ENCODE data around the gene HMOX1. TPM values are rescaled to one million over a fixed set of nuclear protein-coding genes. Genes with fewer than 3 reads are reported as not detected.

The HMOX1 gene
- total RNA-seq, 1 donor from 2014 or later, result 4.3 TPM

GRCh38 chr22:35424081-35424480 is 43.2 kb downstream of the HMOX1 start:
- Mint-ChIP-seq H3K36me3 (ENCODE audit: insufficient read depth) (peaks cover 12% of the 10 kb centered on the region), H3K27ac (peak overlapping the region; percentile 41), H3K27me3 (no peaks in the 10 kb centered on the region), H3K4me1 (ENCODE audit: low read depth) (peaks cover 3% of the 10 kb centered on the region), H3K9me3 (ENCODE audit: low read depth) (no peaks in the 10 kb centered on the region), H3K4me3 (ENCODE audit: low read depth) (no peak overlapping the region)
- TF ChIP-seq, protein P1, sequence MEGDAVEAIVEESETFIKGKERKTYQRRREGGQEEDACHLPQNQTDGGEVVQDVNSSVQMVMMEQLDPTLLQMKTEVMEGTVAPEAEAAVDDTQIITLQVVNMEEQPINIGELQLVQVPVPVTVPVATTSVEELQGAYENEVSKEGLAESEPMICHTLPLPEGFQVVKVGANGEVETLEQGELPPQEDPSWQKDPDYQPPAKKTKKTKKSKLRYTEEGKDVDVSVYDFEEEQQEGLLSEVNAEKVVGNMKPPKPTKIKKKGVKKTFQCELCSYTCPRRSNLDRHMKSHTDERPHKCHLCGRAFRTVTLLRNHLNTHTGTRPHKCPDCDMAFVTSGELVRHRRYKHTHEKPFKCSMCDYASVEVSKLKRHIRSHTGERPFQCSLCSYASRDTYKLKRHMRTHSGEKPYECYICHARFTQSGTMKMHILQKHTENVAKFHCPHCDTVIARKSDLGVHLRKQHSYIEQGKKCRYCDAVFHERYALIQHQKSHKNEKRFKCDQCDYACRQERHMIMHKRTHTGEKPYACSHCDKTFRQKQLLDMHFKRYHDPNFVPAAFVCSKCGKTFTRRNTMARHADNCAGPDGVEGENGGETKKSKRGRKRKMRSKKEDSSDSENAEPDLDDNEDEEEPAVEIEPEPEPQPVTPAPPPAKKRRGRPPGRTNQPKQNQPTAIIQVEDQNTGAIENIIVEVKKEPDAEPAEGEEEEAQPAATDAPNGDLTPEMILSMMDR (IDR thresholded peaks at IDR 0.05; ENCODE audit: unreplicated experiment), result no peak
- DNase-seq (ENCODE audit: low spot score, unreplicated experiment), result no peak

DNA sequence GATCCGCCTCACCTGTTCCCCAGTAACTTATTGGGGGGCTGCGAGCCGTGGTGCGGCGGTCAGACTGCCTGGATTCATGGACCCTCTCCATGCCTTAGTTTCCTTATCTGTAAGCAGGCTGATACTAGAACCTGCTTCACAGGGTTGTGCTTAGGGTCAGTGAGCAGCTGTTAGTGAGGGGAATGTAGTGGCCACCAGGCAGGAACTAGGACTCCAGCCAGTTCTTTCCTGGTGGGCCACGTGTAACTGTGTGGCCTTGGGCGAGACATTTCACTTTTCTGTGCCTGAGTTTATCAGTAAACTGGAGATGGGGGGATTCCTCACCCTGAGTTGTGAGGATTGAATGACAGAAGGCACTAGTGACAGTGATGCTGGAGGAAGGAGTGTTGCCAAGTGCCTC is 43.9 kb downstream of the HMOX1 start:
- Mint-ChIP-seq H3K27ac (peak overlapping the region; percentile 11), H3K27me3 (no peaks in the 10 kb centered on the region), H3K4me3 (ENCODE audit: low read depth) (no peak overlapping the region), H3K36me3 (ENCODE audit: insufficient read depth) (peaks cover 12% of the 10 kb centered on the region), H3K4me1 (ENCODE audit: low read depth) (peaks cover 3% of the 10 kb centered on the region), H3K9me3 (ENCODE audit: low read depth) (no peaks in the 10 kb centered on the region)
- no peak for DNase-seq (ENCODE audit: low spot score, unreplicated experiment)
- TF ChIP-seq, protein P1 (IDR thresholded peaks at IDR 0.05; ENCODE audit: unreplicated experiment), result no peak

- H3K9me3 Mint-ChIP-seq (ENCODE audit: low read depth), result no peaks in the 10 kb centered on the region
- H3K4me3 Mint-ChIP-seq (ENCODE audit: low read depth), result no peak overlapping the region
- no peak for DNase-seq (ENCODE audit: low spot score, unreplicated experiment)
- TF ChIP-seq, protein P1 (IDR thresholded peaks at IDR 0.05; ENCODE audit: unreplicated experiment), result no peak
- peak overlapping the region; percentile 65 for H3K27ac Mint-ChIP-seq
- H3K4me1 Mint-ChIP-seq (ENCODE audit: low read depth), result peaks cover 3% of the 10 kb centered on the region
- H3K36me3 Mint-ChIP-seq (ENCODE audit: insufficient read depth), result peaks cover 12% of the 10 kb centered on the region
- H3K27me3 Mint-ChIP-seq, result no peaks in the 10 kb centered on the region
Observed at GRCh38 chr22:35425546-35425945, 44.6 kb downstream of the HMOX1 start.

DNA sequence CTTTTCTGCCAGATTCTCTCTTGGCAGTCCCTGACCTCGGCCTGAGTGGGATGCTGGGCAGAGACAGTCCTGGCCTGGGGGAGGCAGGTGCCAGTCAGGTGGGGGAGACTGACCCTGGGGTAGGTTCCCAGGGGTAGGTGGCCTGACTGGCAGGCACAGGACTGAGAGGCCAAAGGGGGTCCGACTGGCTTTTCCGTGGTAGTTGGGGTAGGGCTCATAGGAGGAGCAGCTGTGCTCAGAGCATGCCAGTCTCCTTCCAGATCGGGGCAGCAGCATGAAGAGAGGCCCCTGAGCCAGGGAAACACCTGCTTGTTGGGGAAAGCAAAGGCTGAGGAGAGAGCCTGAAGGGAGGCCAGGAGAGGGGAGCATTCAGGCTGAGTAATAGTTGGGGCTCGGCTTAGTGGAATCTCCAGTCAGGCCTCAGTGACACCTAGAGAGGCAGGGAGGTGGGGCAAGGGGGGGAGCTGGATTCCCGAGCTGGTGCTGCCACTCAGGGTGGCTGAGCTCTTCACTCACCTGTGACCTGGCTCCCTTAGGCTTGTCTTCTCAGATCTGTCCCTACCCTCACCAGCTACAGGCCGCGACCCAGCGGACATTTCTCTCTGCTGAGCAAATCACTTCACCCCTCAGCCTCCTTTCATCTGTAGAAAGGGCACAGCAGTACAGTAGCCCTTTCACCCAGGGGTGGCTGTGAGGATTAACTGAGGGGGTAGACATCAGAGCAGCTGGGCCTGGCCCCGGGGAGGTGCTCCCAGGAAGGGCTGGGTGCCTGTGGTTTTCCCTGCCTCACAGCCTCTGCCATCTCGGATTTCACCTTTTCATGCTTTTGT is 45.3 kb downstream of the HMOX1 start:
- Mint-ChIP-seq H3K27me3 (no peaks in the 10 kb centered on the region), H3K27ac (peak overlapping the region; percentile 65), H3K9me3 (ENCODE audit: low read depth) (no peaks in the 10 kb centered on the region), H3K36me3 (ENCODE audit: insufficient read depth) (peaks cover 12% of the 10 kb centered on the region), H3K4me1 (ENCODE audit: low read depth) (peaks cover 3% of the 10 kb centered on the region), H3K4me3 (ENCODE audit: low read depth) (no peak overlapping the region)
- TF ChIP-seq, protein P1 (IDR thresholded peaks at IDR 0.05; ENCODE audit: unreplicated experiment), result no peak
- DNase-seq (ENCODE audit: low spot score, unreplicated experiment), result no peak

DNA sequence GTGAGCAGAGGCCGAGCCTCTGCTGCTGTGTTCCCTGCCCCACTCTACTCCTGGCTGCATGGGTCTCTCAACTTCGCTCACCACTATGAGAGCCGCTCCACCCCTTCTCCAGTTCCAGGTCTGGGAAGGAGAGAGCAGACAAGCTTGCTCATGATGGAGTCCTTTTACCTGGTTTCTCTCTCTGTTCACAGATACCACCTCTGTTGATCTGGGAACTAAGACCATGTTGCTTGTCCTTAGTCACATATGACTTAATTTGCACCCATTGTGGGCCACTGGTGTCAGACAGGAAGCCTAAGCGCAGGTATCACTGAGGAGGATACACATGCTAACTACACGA is 45.9 kb downstream of the HMOX1 start:
- H3K9me3 Mint-ChIP-seq (ENCODE audit: low read depth), result no peaks in the 10 kb centered on the region
- peaks cover 9% of the 10 kb centered on the region for H3K36me3 Mint-ChIP-seq (ENCODE audit: insufficient read depth)
- TF ChIP-seq, protein P1 (IDR thresholded peaks at IDR 0.05; ENCODE audit: unreplicated experiment), result no peak
- no peak for DNase-seq (ENCODE audit: low spot score, unreplicated experiment)
- H3K27me3 Mint-ChIP-seq, result no peaks in the 10 kb centered on the region
- H3K4me1 Mint-ChIP-seq (ENCODE audit: low read depth), result peaks cover 3% of the 10 kb centered on the region
- no peak overlapping the region for H3K4me3 Mint-ChIP-seq (ENCODE audit: low read depth)
- H3K27ac Mint-ChIP-seq, result peak overlapping the region; percentile 65
